Naive thymus-derived CD4-positive, alpha-beta T cell (primary cell): ENCODE data around the gene BMP5. TPM values are rescaled to one million over a fixed set of nuclear protein-coding genes. Genes with fewer than 3 reads are reported as not detected.
"Not testable (repeated sequence)": the region's sequence is repeated elsewhere in the genome, so short reads cannot be mapped to it uniquely, and the experiment has no call there.

Source experiments
- ATAC-seq: fragments of 150-1000 bp; cut with Tn5 transposase; 2 replicates; pipeline ENCODE4 v1.10.0; 2021; ENCODE audit warnings: mild to moderate bottlenecking, moderate library complexity
- CTCF ChIA-PET: fragments of 350-600 bp; sonication (Branson Sonifier 250); formaldehyde crosslinking; loops from one replicate; lab custom pipeline; 2021; ENCODE audit warnings: antibody characterized with exemption; lab: Charles Lee
- POLR2A ChIA-PET: fragments of 350-600 bp; sonication (Branson Sonifier 250); formaldehyde crosslinking; loops from one replicate; lab custom pipeline; 2021; ENCODE audit warnings: antibody characterized with exemption, inconsistent platforms; lab: Charles Lee
- DNase-seq, 9 donors: peaks; one replicate each; pipeline versions ENCODE4 v3.0.0 to v3.0.0-alpha.2; 2020 to 2022; ENCODE audit warnings: mixed read lengths in 1 of 9
- H3K27ac ChIP-seq: one replicate; pipeline ENCODE4 v1.7.0; 2013; ENCODE audit warnings: mild to moderate bottlenecking, low read depth, low read length, moderate library complexity
- H3K27me3 ChIP-seq, 2 donors: one replicate each; pipeline ENCODE4 v1.7.0; 2013; ENCODE audit warnings: low read length in 2 of 2, mild to moderate bottlenecking in 2 of 2, moderate library complexity in 2 of 2; ENCODE audit not compliant: control insufficient read depth in 2 of 2, insufficient read depth in 2 of 2
- H3K36me3 ChIP-seq, 3 experiments: 1 replicate in 2 of 3; 2 replicates in 1 of 3; pipeline ENCODE4 v1.7.0; 2013; ENCODE audit warnings: low read length in 3 of 3, mild to moderate bottlenecking in 3 of 3, moderate library complexity in 1 of 3; ENCODE audit not compliant: insufficient read depth in 3 of 3, control insufficient read depth in 2 of 3
- H3K4me1 ChIP-seq, 2 donors: one replicate each; pipeline ENCODE4 v1.7.0; 2013; ENCODE audit warnings: low read length in 2 of 2, mild to moderate bottlenecking in 2 of 2, moderate library complexity in 1 of 2; ENCODE audit not compliant: control insufficient read depth in 2 of 2, insufficient read depth in 2 of 2
- H3K4me3 ChIP-seq: 2 replicates; pipeline ENCODE4 v1.7.0; 2013; ENCODE audit warnings: mild to moderate bottlenecking, low read length
- H3K9me3 ChIP-seq, 3 experiments: 1 replicate in 2 of 3; 2 replicates in 1 of 3; pipeline ENCODE4 v1.7.0; 2013; ENCODE audit warnings: low read length in 3 of 3; ENCODE audit not compliant: control insufficient read depth in 2 of 3
- H3K27ac Mint-ChIP-seq, 9 donors: one replicate each; pipeline ENCODE4 v1.8.0; 2020 to 2022; ENCODE audit warnings: mixed read lengths in 9 of 9, mild to moderate bottlenecking in 8 of 9, moderate library complexity in 5 of 9, inconsistent platforms in 2 of 9
- H3K27me3 Mint-ChIP-seq, 5 donors: one replicate each; pipeline ENCODE4 v1.8.0; 2021 to 2022; ENCODE audit warnings: mixed read lengths in 5 of 5, mild to moderate bottlenecking in 1 of 5
- H3K36me3 Mint-ChIP-seq, 5 donors: one replicate each; pipeline ENCODE4 v1.8.0; 2020 to 2022; ENCODE audit warnings: mixed read lengths in 5 of 5, mild to moderate bottlenecking in 3 of 5, inconsistent platforms in 1 of 5
- H3K4me1 Mint-ChIP-seq, 7 donors: one replicate each; pipeline ENCODE4 v1.8.0; 2020 to 2022; ENCODE audit warnings: mixed read lengths in 7 of 7, mild to moderate bottlenecking in 3 of 7, inconsistent platforms in 1 of 7
- H3K4me3 Mint-ChIP-seq, 10 donors: one replicate each; pipeline ENCODE4 v1.8.0; 2020 to 2022; ENCODE audit warnings: mild to moderate bottlenecking in 10 of 10, mixed read lengths in 10 of 10, moderate library complexity in 6 of 10, inconsistent platforms in 2 of 10
- H3K9me3 Mint-ChIP-seq, 11 donors: one replicate each; pipeline ENCODE4 v1.8.0; 2020 to 2022; ENCODE audit warnings: mixed read lengths in 11 of 11, mild to moderate bottlenecking in 4 of 11, inconsistent platforms in 1 of 11, moderate library complexity in 1 of 11
- intact Hi-C, 2 donors: fragments of 100-400 bp; cut with micrococcal nuclease; formaldehyde crosslinking; loops; one replicate each; pipeline ENCODE4 v1.15.1; 2023
- polyA plus RNA-seq, 2 donors: library from polyadenylated mRNA; unstranded; fragments of 300-500 nt; fragmentation: Illumina TruSeq; gene quantifications; one replicate each; pipeline ENCODE4 v1.2.3, GENCODE V29; 2021
- total RNA-seq, 6 experiments: library from RNA in 5 of 6; stranded (reverse) in 5 of 6; gene quantifications; 1 replicate in 5 of 6; 2 replicates in 1 of 6; pipeline ENCODE4 v1.2.3 and lab custom pipeline; 2021 to 2026

Gene BMP5
- total and polyA plus RNA-seq, 7 experiments from 2014 or later = not detected

GRCh38 chr6:55913228-55914195, 38.1 kb upstream of the BMP5 start:
- intact Hi-C loops = no loop called here
- ATAC-seq = no peak
- CTCF ChIA-PET = no interaction called here

GRCh38 chr6:55910466-55910865, 35.1 kb upstream of the BMP5 start:
- H3K36me3 Mint-ChIP-seq, intact Hi-C loops, POLR2A ChIA-PET, DNase-seq, H3K4me1 ChIP-seq, H3K27ac Mint-ChIP-seq, H3K36me3 ChIP-seq, H3K27me3 Mint-ChIP-seq, H3K4me3 Mint-ChIP-seq, H3K27me3 ChIP-seq, H3K4me3 ChIP-seq, H3K27ac ChIP-seq, H3K9me3 ChIP-seq, ATAC-seq, H3K4me1 Mint-ChIP-seq, CTCF ChIA-PET: not testable (repeated sequence)
- peaks cover 0 to 14% (median 0%) of the 10 kb centered on the region in 11 donors for H3K9me3 Mint-ChIP-seq

More at GRCh38 chr6:55913228-55914195, 38.1 kb upstream of the BMP5 start:
- DNase-seq = no peak
- H3K4me1 ChIP-seq = no peaks in the 10 kb centered on the region
- Mint-ChIP-seq H3K36me3 (no peaks in the 10 kb centered on the region), H3K4me3 (no peak overlapping the region), H3K27ac (no peak overlapping the region), H3K4me1 (no peaks in the 10 kb centered on the region), H3K9me3 (peaks cover 0 to 9% (median 0%) of the 10 kb centered on the region in 11 donors), H3K27me3 (no peaks in the 10 kb centered on the region)
- H3K9me3 ChIP-seq = no peaks in the 10 kb centered on the region
- POLR2A ChIA-PET = no interaction called here
- no peak overlapping the region for H3K4me3 ChIP-seq
- no peaks in the 10 kb centered on the region for H3K27me3 ChIP-seq
- H3K27ac ChIP-seq = no peak overlapping the region
- H3K36me3 ChIP-seq = no peaks in the 10 kb centered on the region

- H3K27me3 Mint-ChIP-seq, H3K9me3 ChIP-seq, H3K36me3 ChIP-seq, H3K36me3 Mint-ChIP-seq, ATAC-seq, DNase-seq, POLR2A ChIA-PET, H3K4me3 ChIP-seq, H3K27ac Mint-ChIP-seq, CTCF ChIA-PET, H3K4me3 Mint-ChIP-seq, H3K27ac ChIP-seq, H3K27me3 ChIP-seq, intact Hi-C loops, H3K4me1 ChIP-seq, H3K4me1 Mint-ChIP-seq: not testable (repeated sequence)
- H3K9me3 Mint-ChIP-seq = peaks cover 0 to 14% (median 0%) of the 10 kb centered on the region in 11 donors
These were observed 34.5 kb upstream of the BMP5 start for GRCh38 chr6:55909911-55910310.

- Histone ChIP-seq H3K9me3 (no peaks in the 10 kb centered on the region), H3K27me3 (no peaks in the 10 kb centered on the region), H3K4me3 (no peak overlapping the region), H3K36me3 (no peaks in the 10 kb centered on the region), H3K4me1 (no peaks in the 10 kb centered on the region), H3K27ac (no peak overlapping the region)
- Mint-ChIP-seq H3K36me3 (no peaks in the 10 kb centered on the region), H3K9me3 (peaks cover 0 to 11% (median 2%) of the 10 kb centered on the region in 11 donors), H3K27ac (no peak overlapping the region), H3K4me1 (no peaks in the 10 kb centered on the region), H3K4me3 (no peak overlapping the region), H3K27me3 (no peaks in the 10 kb centered on the region)
- ATAC-seq = no peak
- ChIA-PET CTCF (no interaction called here), POLR2A (no interaction called here)
- intact Hi-C loops = no loop called here
- no peak for DNase-seq
These were observed 27.4 kb upstream of the BMP5 start for GRCh38 chr6:55902796-55903195.

GRCh38 chr6:55901765-55902270, 26.4 kb upstream of the BMP5 start:
- Mint-ChIP-seq H3K9me3 (peaks cover 0 to 11% (median 1%) of the 10 kb centered on the region in 11 donors), H3K36me3 (no peaks in the 10 kb centered on the region), H3K4me1 (no peaks in the 10 kb centered on the region), H3K27me3 (no peaks in the 10 kb centered on the region), H3K27ac (no peak overlapping the region), H3K4me3 (no peak overlapping the region)
- ChIA-PET CTCF (no interaction called here), POLR2A (no interaction called here)
- no peaks in the 10 kb centered on the region for H3K27me3 ChIP-seq
- no peaks in the 10 kb centered on the region for H3K9me3 ChIP-seq
- no peaks in the 10 kb centered on the region for H3K36me3 ChIP-seq
- no peak overlapping the region for H3K27ac ChIP-seq
- no peaks in the 10 kb centered on the region for H3K4me1 ChIP-seq
- DNase-seq (no peak), ATAC-seq (no peak)
- intact Hi-C loops = no loop called here
- H3K4me3 ChIP-seq = no peak overlapping the region

GRCh38 chr6:55898342-55898741, 23.0 kb upstream of the BMP5 start:
- no peak overlapping the region for H3K4me3 Mint-ChIP-seq
- H3K27me3 Mint-ChIP-seq = no peaks in the 10 kb centered on the region
- no peak overlapping the region for H3K27ac Mint-ChIP-seq
- Histone ChIP-seq H3K4me1 (no peaks in the 10 kb centered on the region), H3K9me3 (no peaks in the 10 kb centered on the region), H3K27ac (no peak overlapping the region), H3K36me3 (no peaks in the 10 kb centered on the region), H3K27me3 (no peaks in the 10 kb centered on the region), H3K4me3 (no peak overlapping the region)
- H3K9me3 Mint-ChIP-seq = peaks cover 0 to 22% (median 4%) of the 10 kb centered on the region in 11 donors
- intact Hi-C loops = no loop called here
- no peaks in the 10 kb centered on the region for H3K4me1 Mint-ChIP-seq
- no peaks in the 10 kb centered on the region for H3K36me3 Mint-ChIP-seq
- DNase-seq = no peak
- POLR2A ChIA-PET = no interaction called here
- ATAC-seq = no peak
- CTCF ChIA-PET = no interaction called here

GRCh38 chr6:55897346-55897745, 22.0 kb upstream of the BMP5 start:
- Histone ChIP-seq H3K27ac (no peak overlapping the region), H3K9me3 (no peaks in the 10 kb centered on the region), H3K27me3 (no peaks in the 10 kb centered on the region), H3K4me1 (no peaks in the 10 kb centered on the region), H3K36me3 (no peaks in the 10 kb centered on the region), H3K4me3 (no peak overlapping the region)
- Mint-ChIP-seq H3K27me3 (no peaks in the 10 kb centered on the region), H3K4me3 (no peak overlapping the region), H3K27ac (no peak overlapping the region), H3K36me3 (no peaks in the 10 kb centered on the region), H3K4me1 (no peaks in the 10 kb centered on the region), H3K9me3 (peaks cover 0 to 15% (median 4%) of the 10 kb centered on the region in 11 donors)
- intact Hi-C loops = no loop called here
- ChIA-PET CTCF (no interaction called here), POLR2A (no interaction called here)
- ATAC-seq (no peak), DNase-seq (no peak)
